ENCODE results near the gene HOXD3.
A peak's percentile ranks its signal among the peaks of the same experiment; 100 is the strongest.

HOXD3 gene

DNA sequence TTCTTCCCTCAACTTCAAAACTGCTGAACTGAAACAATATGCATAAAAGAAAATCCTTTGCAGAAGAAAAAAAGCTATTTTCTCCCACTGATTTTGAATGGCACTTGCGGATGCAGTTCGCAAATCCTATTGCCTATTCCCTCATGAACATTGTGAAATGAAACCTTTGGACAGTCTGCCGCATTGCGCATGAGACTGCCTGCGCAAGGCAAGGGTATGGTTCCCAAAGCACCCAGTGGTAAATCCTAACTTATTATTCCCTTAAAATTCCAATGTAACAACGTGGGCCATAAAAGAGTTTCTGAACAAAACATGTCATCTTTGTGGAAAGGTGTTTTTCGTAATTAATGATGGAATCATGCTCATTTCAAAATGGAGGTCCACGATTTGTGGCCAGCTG lies 19.2 kb upstream of the HOXD3 start:
- H2AFZ ChIP-seq (ENCODE audit: low read depth), result no peak overlapping the region
- no peak overlapping the region for H3K4me3 ChIP-seq (IDR thresholded peaks at IDR 0.05; ENCODE audit: insufficient read depth, low read depth, low read length)
- H3K27ac ChIP-seq, result no peak overlapping the region
- H3K4me1 ChIP-seq (ENCODE audit: low read depth, poor library complexity, severe bottlenecking), result peaks cover 34% of the 10 kb centered on the region
- no peaks in the 10 kb centered on the region for H3K79me2 ChIP-seq (ENCODE audit: insufficient read depth, low read depth)
- TF ChIP-seq, protein P1, sequence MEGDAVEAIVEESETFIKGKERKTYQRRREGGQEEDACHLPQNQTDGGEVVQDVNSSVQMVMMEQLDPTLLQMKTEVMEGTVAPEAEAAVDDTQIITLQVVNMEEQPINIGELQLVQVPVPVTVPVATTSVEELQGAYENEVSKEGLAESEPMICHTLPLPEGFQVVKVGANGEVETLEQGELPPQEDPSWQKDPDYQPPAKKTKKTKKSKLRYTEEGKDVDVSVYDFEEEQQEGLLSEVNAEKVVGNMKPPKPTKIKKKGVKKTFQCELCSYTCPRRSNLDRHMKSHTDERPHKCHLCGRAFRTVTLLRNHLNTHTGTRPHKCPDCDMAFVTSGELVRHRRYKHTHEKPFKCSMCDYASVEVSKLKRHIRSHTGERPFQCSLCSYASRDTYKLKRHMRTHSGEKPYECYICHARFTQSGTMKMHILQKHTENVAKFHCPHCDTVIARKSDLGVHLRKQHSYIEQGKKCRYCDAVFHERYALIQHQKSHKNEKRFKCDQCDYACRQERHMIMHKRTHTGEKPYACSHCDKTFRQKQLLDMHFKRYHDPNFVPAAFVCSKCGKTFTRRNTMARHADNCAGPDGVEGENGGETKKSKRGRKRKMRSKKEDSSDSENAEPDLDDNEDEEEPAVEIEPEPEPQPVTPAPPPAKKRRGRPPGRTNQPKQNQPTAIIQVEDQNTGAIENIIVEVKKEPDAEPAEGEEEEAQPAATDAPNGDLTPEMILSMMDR (conservative IDR thresholded peaks at IDR 0.05; ENCODE audit: low read depth, low read length), result no peak
- no peaks in the 10 kb centered on the region for H3K27me3 ChIP-seq (ENCODE audit: insufficient read depth, low read depth)
- H4K20me1 ChIP-seq (ENCODE audit: insufficient read depth), result no peaks in the 10 kb centered on the region
- H3K9ac ChIP-seq, result no peak overlapping the region
- no peaks in the 10 kb centered on the region for H3K36me3 ChIP-seq (ENCODE audit: insufficient read depth)
- 0 out of 2 replicates have a peak overlapping the region, but pooled peaks have one; percentile 47 for H3K4me2 ChIP-seq

DNA sequence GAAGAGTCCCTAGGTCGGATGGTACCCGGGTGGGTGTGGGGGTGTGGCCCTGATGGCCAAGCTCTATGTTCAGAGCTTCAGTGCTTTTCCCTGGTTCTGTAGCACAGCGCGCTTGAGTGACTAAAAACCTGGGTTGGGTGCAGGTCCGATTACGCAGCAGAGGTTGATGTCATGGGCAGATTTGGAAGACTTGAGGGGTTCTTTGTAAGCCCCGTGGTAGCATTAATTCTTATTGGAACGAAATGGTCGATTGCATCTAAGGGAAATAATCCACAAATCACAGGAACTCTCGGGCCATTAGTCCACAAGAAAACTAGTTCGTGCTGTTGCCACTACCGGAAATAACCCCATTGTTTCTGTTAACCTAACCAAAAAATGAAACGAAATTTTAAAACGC lies 18.6 kb upstream of the HOXD3 start:
- Histone ChIP-seq H3K4me3 (IDR thresholded peaks at IDR 0.05; ENCODE audit: insufficient read depth, low read depth, low read length) (no peak overlapping the region), H2AFZ (ENCODE audit: low read depth) (no peak overlapping the region), H3K9ac (no peak overlapping the region), H3K27me3 (ENCODE audit: insufficient read depth, low read depth) (no peaks in the 10 kb centered on the region), H3K36me3 (ENCODE audit: insufficient read depth) (no peaks in the 10 kb centered on the region), H3K27ac (no peak overlapping the region), H3K79me2 (ENCODE audit: insufficient read depth, low read depth) (no peaks in the 10 kb centered on the region), H3K4me2 (no peak overlapping the region), H3K4me1 (ENCODE audit: low read depth, poor library complexity, severe bottlenecking) (peaks cover 34% of the 10 kb centered on the region), H4K20me1 (ENCODE audit: insufficient read depth) (no peaks in the 10 kb centered on the region)
- TF ChIP-seq, protein P1 (conservative IDR thresholded peaks at IDR 0.05; ENCODE audit: low read depth, low read length), result no peak

DNA sequence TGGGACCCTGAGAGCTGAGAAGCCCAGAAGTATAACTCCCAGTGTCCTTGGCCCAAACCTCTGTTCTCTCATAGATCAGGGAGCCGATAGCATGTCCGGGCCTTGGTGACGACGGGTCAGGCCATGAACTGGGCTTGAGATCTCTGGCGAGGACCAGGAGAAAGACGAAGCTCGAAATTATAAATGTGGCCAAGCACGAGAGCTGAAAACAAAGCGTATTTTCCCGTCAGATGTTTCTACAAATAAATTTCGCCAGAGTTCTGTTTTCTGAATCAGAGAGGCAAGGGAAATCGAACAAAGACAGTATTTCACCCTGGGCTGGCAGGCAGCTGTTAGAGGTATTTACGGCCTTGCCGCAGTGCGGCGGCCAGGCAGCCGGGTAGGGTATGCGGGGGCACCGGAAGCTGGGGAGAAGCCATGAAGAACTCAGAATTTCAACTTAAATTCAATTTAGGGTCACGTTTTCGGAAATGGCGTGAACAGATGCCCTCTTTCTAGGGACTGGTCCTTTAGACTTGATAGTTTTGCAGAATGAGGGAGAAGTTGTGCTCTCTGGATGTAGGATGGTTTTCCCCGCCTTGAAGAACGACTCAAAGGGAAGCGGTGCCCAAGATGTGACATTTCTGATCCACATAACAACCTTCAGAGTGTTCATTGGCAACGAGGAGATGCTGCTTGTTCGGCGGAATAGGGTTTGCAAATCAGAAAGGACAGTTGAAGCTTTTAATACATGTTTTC lies 18.0 kb upstream of the HOXD3 start:
- Histone ChIP-seq H3K27ac (no peak overlapping the region), H3K4me3 (IDR thresholded peaks at IDR 0.05; ENCODE audit: insufficient read depth, low read depth, low read length) (no peak overlapping the region), H4K20me1 (ENCODE audit: insufficient read depth) (no peaks in the 10 kb centered on the region), H3K9ac (no peak overlapping the region), H2AFZ (ENCODE audit: low read depth) (no peak overlapping the region), H3K4me2 (no peak overlapping the region), H3K27me3 (ENCODE audit: insufficient read depth, low read depth) (no peaks in the 10 kb centered on the region), H3K36me3 (ENCODE audit: insufficient read depth) (no peaks in the 10 kb centered on the region), H3K79me2 (ENCODE audit: insufficient read depth, low read depth) (no peaks in the 10 kb centered on the region), H3K4me1 (ENCODE audit: low read depth, poor library complexity, severe bottlenecking) (peaks cover 34% of the 10 kb centered on the region)
- TF ChIP-seq, protein P1 (conservative IDR thresholded peaks at IDR 0.05; ENCODE audit: low read depth, low read length), result no peak

DNA sequence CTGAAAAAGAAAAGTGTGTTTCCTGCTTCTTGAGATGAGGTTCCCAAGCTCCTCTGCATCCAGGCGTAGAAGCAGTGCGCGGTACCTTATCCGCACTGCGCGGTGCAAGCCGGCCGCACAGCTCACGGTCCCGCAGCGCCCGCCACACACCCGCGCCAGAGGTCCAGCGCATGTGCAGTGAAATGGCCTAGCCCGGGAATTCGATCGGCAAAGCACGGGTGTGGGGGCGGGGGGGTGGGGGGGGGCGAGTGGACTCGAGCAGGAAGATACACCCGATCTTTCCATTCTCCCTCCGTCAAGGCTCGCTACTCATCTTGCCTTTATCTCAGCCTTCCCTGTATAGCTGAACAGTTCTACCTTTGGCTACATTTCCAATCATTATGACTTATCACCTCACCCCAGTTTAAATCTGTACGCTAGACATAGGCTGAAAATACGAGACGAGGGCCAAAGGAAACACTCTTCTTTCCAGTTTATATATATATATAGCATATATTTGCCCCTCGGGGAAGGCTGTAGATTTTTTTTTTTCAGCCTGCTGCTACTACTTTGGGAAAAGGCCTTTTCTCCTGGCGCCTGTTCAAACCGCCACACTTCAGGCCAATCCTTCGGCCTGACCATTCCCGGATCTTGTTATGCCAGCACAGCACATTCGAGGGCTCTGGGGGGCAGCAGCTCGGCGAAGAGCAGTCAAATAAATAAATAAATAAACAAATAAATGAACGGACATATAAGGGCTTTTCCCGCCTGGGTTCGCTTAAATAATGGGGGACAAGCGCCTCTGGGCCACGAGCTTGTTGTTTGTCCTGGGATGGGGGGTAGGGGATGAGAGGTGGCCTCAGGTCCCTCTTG lies 17.2 kb upstream of the HOXD3 start:
- H4K20me1 ChIP-seq (ENCODE audit: insufficient read depth), result no peaks in the 10 kb centered on the region
- peaks cover 32% of the 10 kb centered on the region for H3K4me1 ChIP-seq (ENCODE audit: low read depth, poor library complexity, severe bottlenecking)
- no peak overlapping the region; the same call in 1 of the 2 replicates for H3K27ac ChIP-seq
- peak overlapping the region; percentile 92; the same call in 1 of the 2 replicates for H3K9ac ChIP-seq
- peak overlapping the region; percentile 76 for H3K4me2 ChIP-seq
- peak overlapping the region; percentile 98 for H2AFZ ChIP-seq (ENCODE audit: low read depth)
- peak overlapping the region; percentile 70 for H3K4me3 ChIP-seq (IDR thresholded peaks at IDR 0.05; ENCODE audit: insufficient read depth, low read depth, low read length)
- H3K27me3 ChIP-seq (ENCODE audit: insufficient read depth, low read depth), result no peaks in the 10 kb centered on the region
- H3K79me2 ChIP-seq (ENCODE audit: insufficient read depth, low read depth), result no peaks in the 10 kb centered on the region
- TF ChIP-seq, protein P1 (conservative IDR thresholded peaks at IDR 0.05; ENCODE audit: low read depth, low read length), result no peak
- H3K36me3 ChIP-seq (ENCODE audit: insufficient read depth), result no peaks in the 10 kb centered on the region

Measured in KMS-11 (cell line).